ENCODE measurements around the gene DPPA5. TPM values are rescaled to one million over a fixed set of nuclear protein-coding genes. Genes with fewer than 3 reads are reported as not detected.

DPPA5 gene
- total RNA-seq, 1 experiment from 2014 or later, result not detected

- ChIA-PET RAD21 (ENCODE audit: low non-redundant PET in 1 of 2, low total read pairs in 2 of 2, uncharacterized antibody in 2 of 2, unreplicated experiment in 2 of 2) (no interaction called here), POLR2A (no interaction called here), CTCF (no interaction called here)
- Histone ChIP-seq H3K36me3 (ENCODE audit: control insufficient read depth in 1 of 2, insufficient read depth in 2 of 2, low read length in 2 of 2) (no peaks in the 10 kb centered on the region), H3K9me2 (ENCODE audit: insufficient read depth) (no peaks in the 10 kb centered on the region), H3K79me2 (ENCODE audit: insufficient read depth, low read length) (no peaks in the 10 kb centered on the region), H3K4me2 (ENCODE audit: low read length) (no peak overlapping the region), H2AFZ (ENCODE audit: low read depth, low read length, poor library complexity, severe bottlenecking) (no peak overlapping the region), H3K27me3 (ENCODE audit: insufficient read depth, low read length) (no peaks in the 10 kb centered on the region), H3K9ac (ENCODE audit: low read length) (no peak overlapping the region), H3K4me3 (replicated peaks in 1 of 2; ENCODE audit: low read depth in 1 of 2, low read length in 2 of 2) (no peak overlapping the region), H3K4me1 (ENCODE audit: control insufficient read depth in 1 of 2, insufficient read depth in 2 of 2, low read length in 2 of 2) (no peaks in the 10 kb centered on the region), H3K9me3 (ENCODE audit: control insufficient read depth in 1 of 2, insufficient read depth in 1 of 2, low read depth in 1 of 2, low read length in 2 of 2) (no peaks in the 10 kb centered on the region), H3K27ac (ENCODE audit: low read depth, low read length) (no peak overlapping the region), H4K20me1 (ENCODE audit: insufficient read depth) (no peaks in the 10 kb centered on the region)
- ATAC-seq (no peak), DNase-seq (ENCODE audit: low read depth, low spot score) (no peak)
- intact Hi-C loops (cut with micrococcal nuclease), result no loop called here
- TF ChIP-seq CBX3 (IDR thresholded peaks at IDR 0.05; ENCODE audit: low read depth) (no peak), EZH2phosphoT487 (IDR thresholded peaks at IDR 0.05; ENCODE audit: borderline replicate concordance) (no peak), SRF (IDR thresholded peaks at IDR 0.05; ENCODE audit: low read depth) (no peak), FOSL1 (IDR thresholded peaks at IDR 0.05; ENCODE audit: low read depth) (no peak), EZH2 (IDR thresholded peaks at IDR 0.05) (no peak), JUND (IDR thresholded peaks at IDR 0.05) (no peak), POLR2A (IDR thresholded peaks at IDR 0.05; ENCODE audit: borderline replicate concordance, extremely low read depth, insufficient read depth, insufficient read length) (no peak), ZNF274 (IDR thresholded peaks at IDR 0.05; ENCODE audit: low read depth, low read length) (no peak), ZFX (IDR thresholded peaks at IDR 0.05) (no peak), YY1 (IDR thresholded peaks at IDR 0.05; ENCODE audit: extremely low read depth, insufficient replicate concordance, low read depth, low read length) (no peak), TCF7L2 (IDR thresholded peaks at IDR 0.05; ENCODE audit: borderline replicate concordance, extremely low read depth, insufficient read depth, insufficient read length) (no peak), EGR1 (IDR thresholded peaks at IDR 0.05; ENCODE audit: low read depth) (no peak), MAX (IDR thresholded peaks at IDR 0.05) (no peak), SIN3A (IDR thresholded peaks at IDR 0.05; ENCODE audit: low read depth) (no peak)
- TF ChIP-seq, protein P1, sequence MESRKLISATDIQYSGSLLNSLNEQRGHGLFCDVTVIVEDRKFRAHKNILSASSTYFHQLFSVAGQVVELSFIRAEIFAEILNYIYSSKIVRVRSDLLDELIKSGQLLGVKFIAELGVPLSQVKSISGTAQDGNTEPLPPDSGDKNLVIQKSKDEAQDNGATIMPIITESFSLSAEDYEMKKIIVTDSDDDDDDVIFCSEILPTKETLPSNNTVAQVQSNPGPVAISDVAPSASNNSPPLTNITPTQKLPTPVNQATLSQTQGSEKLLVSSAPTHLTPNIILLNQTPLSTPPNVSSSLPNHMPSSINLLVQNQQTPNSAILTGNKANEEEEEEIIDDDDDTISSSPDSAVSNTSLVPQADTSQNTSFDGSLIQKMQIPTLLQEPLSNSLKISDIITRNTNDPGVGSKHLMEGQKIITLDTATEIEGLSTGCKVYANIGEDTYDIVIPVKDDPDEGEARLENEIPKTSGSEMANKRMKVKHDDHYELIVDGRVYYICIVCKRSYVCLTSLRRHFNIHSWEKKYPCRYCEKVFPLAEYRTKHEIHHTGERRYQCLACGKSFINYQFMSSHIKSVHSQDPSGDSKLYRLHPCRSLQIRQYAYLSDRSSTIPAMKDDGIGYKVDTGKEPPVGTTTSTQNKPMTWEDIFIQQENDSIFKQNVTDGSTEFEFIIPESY (IDR thresholded peaks at IDR 0.05; ENCODE audit: extremely low read depth, insufficient replicate concordance, low read length), result no peak
- TF ChIP-seq, protein P2, sequence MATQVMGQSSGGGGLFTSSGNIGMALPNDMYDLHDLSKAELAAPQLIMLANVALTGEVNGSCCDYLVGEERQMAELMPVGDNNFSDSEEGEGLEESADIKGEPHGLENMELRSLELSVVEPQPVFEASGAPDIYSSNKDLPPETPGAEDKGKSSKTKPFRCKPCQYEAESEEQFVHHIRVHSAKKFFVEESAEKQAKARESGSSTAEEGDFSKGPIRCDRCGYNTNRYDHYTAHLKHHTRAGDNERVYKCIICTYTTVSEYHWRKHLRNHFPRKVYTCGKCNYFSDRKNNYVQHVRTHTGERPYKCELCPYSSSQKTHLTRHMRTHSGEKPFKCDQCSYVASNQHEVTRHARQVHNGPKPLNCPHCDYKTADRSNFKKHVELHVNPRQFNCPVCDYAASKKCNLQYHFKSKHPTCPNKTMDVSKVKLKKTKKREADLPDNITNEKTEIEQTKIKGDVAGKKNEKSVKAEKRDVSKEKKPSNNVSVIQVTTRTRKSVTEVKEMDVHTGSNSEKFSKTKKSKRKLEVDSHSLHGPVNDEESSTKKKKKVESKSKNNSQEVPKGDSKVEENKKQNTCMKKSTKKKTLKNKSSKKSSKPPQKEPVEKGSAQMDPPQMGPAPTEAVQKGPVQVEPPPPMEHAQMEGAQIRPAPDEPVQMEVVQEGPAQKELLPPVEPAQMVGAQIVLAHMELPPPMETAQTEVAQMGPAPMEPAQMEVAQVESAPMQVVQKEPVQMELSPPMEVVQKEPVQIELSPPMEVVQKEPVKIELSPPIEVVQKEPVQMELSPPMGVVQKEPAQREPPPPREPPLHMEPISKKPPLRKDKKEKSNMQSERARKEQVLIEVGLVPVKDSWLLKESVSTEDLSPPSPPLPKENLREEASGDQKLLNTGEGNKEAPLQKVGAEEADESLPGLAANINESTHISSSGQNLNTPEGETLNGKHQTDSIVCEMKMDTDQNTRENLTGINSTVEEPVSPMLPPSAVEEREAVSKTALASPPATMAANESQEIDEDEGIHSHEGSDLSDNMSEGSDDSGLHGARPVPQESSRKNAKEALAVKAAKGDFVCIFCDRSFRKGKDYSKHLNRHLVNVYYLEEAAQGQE (IDR thresholded peaks at IDR 0.05; ENCODE audit: low read depth), result no peak
- TF ChIP-seq, protein P3, sequence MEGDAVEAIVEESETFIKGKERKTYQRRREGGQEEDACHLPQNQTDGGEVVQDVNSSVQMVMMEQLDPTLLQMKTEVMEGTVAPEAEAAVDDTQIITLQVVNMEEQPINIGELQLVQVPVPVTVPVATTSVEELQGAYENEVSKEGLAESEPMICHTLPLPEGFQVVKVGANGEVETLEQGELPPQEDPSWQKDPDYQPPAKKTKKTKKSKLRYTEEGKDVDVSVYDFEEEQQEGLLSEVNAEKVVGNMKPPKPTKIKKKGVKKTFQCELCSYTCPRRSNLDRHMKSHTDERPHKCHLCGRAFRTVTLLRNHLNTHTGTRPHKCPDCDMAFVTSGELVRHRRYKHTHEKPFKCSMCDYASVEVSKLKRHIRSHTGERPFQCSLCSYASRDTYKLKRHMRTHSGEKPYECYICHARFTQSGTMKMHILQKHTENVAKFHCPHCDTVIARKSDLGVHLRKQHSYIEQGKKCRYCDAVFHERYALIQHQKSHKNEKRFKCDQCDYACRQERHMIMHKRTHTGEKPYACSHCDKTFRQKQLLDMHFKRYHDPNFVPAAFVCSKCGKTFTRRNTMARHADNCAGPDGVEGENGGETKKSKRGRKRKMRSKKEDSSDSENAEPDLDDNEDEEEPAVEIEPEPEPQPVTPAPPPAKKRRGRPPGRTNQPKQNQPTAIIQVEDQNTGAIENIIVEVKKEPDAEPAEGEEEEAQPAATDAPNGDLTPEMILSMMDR (IDR thresholded peaks at IDR 0.05 in 2 of 3, conservative IDR thresholded peaks at IDR 0.05 in 1 of 3; ENCODE audit: borderline replicate concordance in 1 of 3, insufficient read depth in 1 of 3, low read depth in 2 of 3, low read length in 2 of 3), result no peak
- no TSS peak for BruUV-seq (replicated peaks)
Observed at GRCh38 chr6:73368675-73369074, 14.6 kb upstream of the DPPA5 start.

Data from HCT116 (cell line).